Activated T-cell treated with anti-CD3 and anti-CD28 coated beads, Interleukin-2, amount 50 U/mL, for 24 hours (primary cell): ENCODE measurements around the gene APOE.
A peak's percentile ranks its signal among the peaks of the same experiment; 100 is the strongest.
"Not testable (repeated sequence)": the region's sequence is repeated elsewhere in the genome, so short reads cannot be mapped to it uniquely, and the experiment has no call there.

Experiments
- DNase-seq: peaks from one replicate; pipeline ENCODE4 v3.0.0-alpha.2; 2020
- H3K27ac Mint-ChIP-seq: 2 replicates; pipeline ENCODE4 v1.8.0; 2020; ENCODE audit warnings: mild to moderate bottlenecking, mixed read lengths
- H3K27me3 Mint-ChIP-seq: 2 replicates; pipeline ENCODE4 v1.8.0; 2020; ENCODE audit warnings: mixed read lengths
- H3K36me3 Mint-ChIP-seq: 2 replicates; pipeline ENCODE4 v1.8.0; 2020; ENCODE audit warnings: low read depth, mixed read lengths
- H3K4me1 Mint-ChIP-seq: 2 replicates; pipeline ENCODE4 v1.8.0; 2020; ENCODE audit warnings: low read depth, mixed read lengths
- H3K4me3 Mint-ChIP-seq: 2 replicates; pipeline ENCODE4 v1.8.0; 2020; ENCODE audit warnings: mild to moderate bottlenecking, moderate library complexity, mixed read lengths
- H3K9me3 Mint-ChIP-seq: 2 replicates; pipeline ENCODE4 v1.8.0; 2020; ENCODE audit warnings: mixed read lengths

APOE gene

GRCh38 chr19:44912854-44913253 lies 7.3 kb downstream of the APOE start:
- H3K36me3 Mint-ChIP-seq = peaks cover 2% of the 10 kb centered on the region
- peaks cover 39% of the 10 kb centered on the region for H3K27me3 Mint-ChIP-seq
- no peak for DNase-seq
- H3K4me3 Mint-ChIP-seq = no peak overlapping the region
- no peak overlapping the region for H3K27ac Mint-ChIP-seq
- H3K4me1 Mint-ChIP-seq = peaks cover 10% of the 10 kb centered on the region
- no peaks in the 10 kb centered on the region for H3K9me3 Mint-ChIP-seq

GRCh38 chr19:44913512-44914432 lies 8.2 kb downstream of the APOE start:
- not testable (repeated sequence) for DNase-seq, H3K36me3 Mint-ChIP-seq, H3K9me3 Mint-ChIP-seq
- Mint-ChIP-seq H3K4me1 (peaks cover 10% of the 10 kb centered on the region), H3K27me3 (peaks cover 35% of the 10 kb centered on the region), H3K27ac (peak overlapping the region; percentile 40), H3K4me3 (peak overlapping the region; percentile 89)

GRCh38 chr19:44914433-44915206 lies 9.0 kb downstream of the APOE start, which contains the start of gene APOC1:
TSS of gene APOC1 (plus strand) at chr19:44914608. CDS start at chr19:44914892, 284 bp downstream.
- Mint-ChIP-seq H3K27me3 (peaks cover 35% of the 10 kb centered on the region), H3K4me3 (peak within 1 kb of the TSS; percentile 89), H3K27ac (peak within 1 kb of the TSS; percentile 95), H3K4me1 (peaks cover 10% of the 10 kb centered on the region)
- H3K36me3 Mint-ChIP-seq, H3K9me3 Mint-ChIP-seq: not testable (repeated sequence)
- DNase-seq = peak; percentile 86

- H3K4me3 Mint-ChIP-seq = no peak overlapping the region
- no peaks in the 10 kb centered on the region for H3K36me3 Mint-ChIP-seq
These were observed 18.7 kb downstream of the APOE start for GRCh38 chr19:44924243-44924725.

GRCh38 chr19:44925114-44925891 lies 19.7 kb downstream of the APOE start:
- Mint-ChIP-seq H3K4me3 (no peak overlapping the region), H3K9me3 (no peaks in the 10 kb centered on the region), H3K4me1 (peaks cover 5% of the 10 kb centered on the region), H3K36me3 (no peaks in the 10 kb centered on the region), H3K27ac (no peak overlapping the region), H3K27me3 (peaks cover 27% of the 10 kb centered on the region)
- DNase-seq = no peak

More at GRCh38 chr19:44924243-44924725, 18.7 kb downstream of the APOE start:
- DNase-seq = no peak
- H3K9me3 Mint-ChIP-seq = no peaks in the 10 kb centered on the region
- no peak overlapping the region for H3K27ac Mint-ChIP-seq
- H3K4me1 Mint-ChIP-seq = peaks cover 5% of the 10 kb centered on the region
- peaks cover 27% of the 10 kb centered on the region for H3K27me3 Mint-ChIP-seq

- peak overlapping the region; percentile 38 for H3K4me3 Mint-ChIP-seq
- H3K27ac Mint-ChIP-seq, DNase-seq, H3K36me3 Mint-ChIP-seq, H3K4me1 Mint-ChIP-seq, H3K9me3 Mint-ChIP-seq: not testable (repeated sequence)
- H3K27me3 Mint-ChIP-seq = peaks cover 27% of the 10 kb centered on the region
These were observed 20.9 kb downstream of the APOE start for GRCh38 chr19:44926245-44927077.

- no peak for DNase-seq
- Mint-ChIP-seq H3K36me3 (no peaks in the 10 kb centered on the region), H3K9me3 (no peaks in the 10 kb centered on the region)
These were observed 22.1 kb downstream of the APOE start for GRCh38 chr19:44927746-44928145.

GRCh38 chr19:44930088-44930487 lies 24.5 kb downstream of the APOE start:
- Mint-ChIP-seq H3K27me3 (peaks cover 26% of the 10 kb centered on the region), H3K4me1 (peaks cover 5% of the 10 kb centered on the region), H3K4me3 (no peak overlapping the region), H3K36me3 (no peaks in the 10 kb centered on the region), H3K9me3 (no peaks in the 10 kb centered on the region), H3K27ac (no peak overlapping the region)
- DNase-seq = no peak

More at GRCh38 chr19:44927746-44928145, 22.1 kb downstream of the APOE start:
- Mint-ChIP-seq H3K27me3 (peaks cover 27% of the 10 kb centered on the region), H3K4me1 (peaks cover 5% of the 10 kb centered on the region), H3K4me3 (no peak overlapping the region), H3K27ac (no peak overlapping the region)

- Mint-ChIP-seq H3K27ac (no peak overlapping the region), H3K4me1 (peaks cover 5% of the 10 kb centered on the region), H3K9me3 (no peaks in the 10 kb centered on the region), H3K27me3 (peaks cover 11% of the 10 kb centered on the region), H3K36me3 (no peaks in the 10 kb centered on the region), H3K4me3 (no peak overlapping the region)
- DNase-seq = no peak
These were observed 25.9 kb downstream of the APOE start for GRCh38 chr19:44931541-44931940.

- no peaks in the 10 kb centered on the region for H3K36me3 Mint-ChIP-seq
- H3K4me3 Mint-ChIP-seq = no peak overlapping the region
- DNase-seq = no peak
- no peaks in the 10 kb centered on the region for H3K27me3 Mint-ChIP-seq
- no peaks in the 10 kb centered on the region for H3K9me3 Mint-ChIP-seq
- H3K27ac Mint-ChIP-seq = no peak overlapping the region
- H3K4me1 Mint-ChIP-seq = no peaks in the 10 kb centered on the region
These were observed 34.1 kb downstream of the APOE start for GRCh38 chr19:44939668-44940067.

GRCh38 chr19:44942067-44942571 lies 36.5 kb downstream of the APOE start, which contains the start of gene APOC4:
TSS of gene APOC4 (plus strand) at chr19:44942237. CDS start at chr19:44942278, 41 bp downstream.
- Mint-ChIP-seq H3K4me1 (no peaks in the 10 kb centered on the region), H3K36me3 (no peaks in the 10 kb centered on the region), H3K27me3 (no peaks in the 10 kb centered on the region), H3K9me3 (no peaks in the 10 kb centered on the region), H3K4me3 (no peak within 1 kb of the TSS), H3K27ac (no peak within 1 kb of the TSS)
- no peak for DNase-seq

GRCh38 chr19:44943801-44944249 lies 38.2 kb downstream of the APOE start:
- Mint-ChIP-seq H3K4me1 (no peaks in the 10 kb centered on the region), H3K9me3 (no peaks in the 10 kb centered on the region), H3K4me3 (no peak overlapping the region), H3K27me3 (no peaks in the 10 kb centered on the region), H3K36me3 (no peaks in the 10 kb centered on the region), H3K27ac (no peak overlapping the region)
- DNase-seq = no peak

GRCh38 chr19:44947041-44947581 lies 41.5 kb downstream of the APOE start:
- Mint-ChIP-seq H3K27ac (no peak overlapping the region), H3K36me3 (peaks cover 5% of the 10 kb centered on the region), H3K4me3 (no peak overlapping the region), H3K9me3 (no peaks in the 10 kb centered on the region), H3K4me1 (no peaks in the 10 kb centered on the region), H3K27me3 (no peaks in the 10 kb centered on the region)
- DNase-seq = no peak
